HFF-Myc (cell line): ENCODE data around the gene TNRC18.
"Not testable (repeated sequence)": the region's sequence is repeated elsewhere in the genome, so short reads cannot be mapped to it uniquely, and the experiment has no call there.

ENCODE experiments used
- DNase-seq: peaks from one replicate; pipeline ENCODE4 v3.0.0-alpha.2; 2011; ENCODE audit warnings: low read depth; ENCODE audit errors: extremely low read depth
- H3K4me3 ChIP-seq: replicated peaks from 2 replicates; pipeline ENCODE4 v1.5.1; 2011; ENCODE audit warnings: low read depth, mild to moderate bottlenecking, control low read depth, low read length
- CTCF ChIP-seq: IDR thresholded peaks from 2 replicates; pipeline ENCODE4 v1.5.1; 2012; ENCODE audit warnings: mild to moderate bottlenecking, low read depth, low read length, control low read depth; ENCODE audit errors: missing control alignments

Gene TNRC18

GRCh38 chr7:5367661-5368060 lies 56.0 kb downstream of the TNRC18 start:
- TF ChIP-seq CTCF = no peak
- H3K4me3 ChIP-seq = no peak overlapping the region

GRCh38 chr7:5365976-5366625 lies 57.5 kb downstream of the TNRC18 start:
- not testable (repeated sequence) for H3K4me3 ChIP-seq
- TF ChIP-seq CTCF = peak; percentile 91
- DNase-seq = peak; percentile 66

More at GRCh38 chr7:5367661-5368060, 56.0 kb downstream of the TNRC18 start:
- DNase-seq = no peak

GRCh38 chr7:5363729-5364128 lies 59.9 kb downstream of the TNRC18 start:
- no peak overlapping the region for H3K4me3 ChIP-seq
- no peak for DNase-seq
- no peak for TF ChIP-seq CTCF

- DNase-seq = no peak
- TF ChIP-seq CTCF = no peak
- no peak overlapping the region for H3K4me3 ChIP-seq
These were observed 61.2 kb downstream of the TNRC18 start for GRCh38 chr7:5362466-5362865.

GRCh38 chr7:5361446-5362127 lies 62.0 kb downstream of the TNRC18 start:
- H3K4me3 ChIP-seq = no peak overlapping the region
- DNase-seq = no peak
- no peak for TF ChIP-seq CTCF

- H3K4me3 ChIP-seq = no peak overlapping the region
- no peak for DNase-seq
- TF ChIP-seq CTCF = no peak
These were observed 62.7 kb downstream of the TNRC18 start for GRCh38 chr7:5360971-5361370.
